ENCODE measurements around the gene GUF1.

GUF1 gene

GRCh38 chr4:44674471-44674870, 3.7 kb upstream of the GUF1 start:
- H3K9me3 ChIP-seq: no peaks in the 10 kb centered on the region
- TF ChIP-seq CTCF (IDR thresholded peaks at IDR 0.05): no peak
- peaks cover 9 to 15% of the 10 kb centered on the region in 2 experiments for H3K4me1 ChIP-seq (ENCODE audit: control insufficient read depth in 1 of 2, insufficient read depth in 1 of 2, low read depth in 1 of 2, low read length in 1 of 2)
- H3K27ac ChIP-seq: no peak overlapping the region
- peaks cover 45% of the 10 kb centered on the region for H3K27me3 ChIP-seq
- no peaks in the 10 kb centered on the region for H3K36me3 ChIP-seq
- no peak overlapping the region for H3K4me3 ChIP-seq (ENCODE audit: low read depth in 1 of 2, low read length in 1 of 2)

- H3K27me3 ChIP-seq: peaks cover 42% of the 10 kb centered on the region
- no peak overlapping the region for H3K4me3 ChIP-seq (ENCODE audit: low read depth in 1 of 2, low read length in 1 of 2)
- H3K9me3 ChIP-seq: no peaks in the 10 kb centered on the region
- peaks cover 9 to 15% of the 10 kb centered on the region in 2 experiments for H3K4me1 ChIP-seq (ENCODE audit: control insufficient read depth in 1 of 2, insufficient read depth in 1 of 2, low read depth in 1 of 2, low read length in 1 of 2)
- no peak for TF ChIP-seq CTCF (IDR thresholded peaks at IDR 0.05)
- no peak overlapping the region for H3K27ac ChIP-seq
- H3K36me3 ChIP-seq: no peaks in the 10 kb centered on the region
Observed at GRCh38 chr4:44675366-44675765, 2.9 kb upstream of the GUF1 start.

GRCh38 chr4:44679060-44679459, 840 bp downstream of the GUF1 start:
- H3K27me3 ChIP-seq: peaks cover 23% of the 10 kb centered on the region
- H3K4me1 ChIP-seq (ENCODE audit: control insufficient read depth in 1 of 2, insufficient read depth in 1 of 2, low read depth in 1 of 2, low read length in 1 of 2): peaks cover 9 to 15% of the 10 kb centered on the region in 2 experiments
- TF ChIP-seq CTCF (IDR thresholded peaks at IDR 0.05): no peak
- peak overlapping the region; percentile 65 for H3K27ac ChIP-seq
- H3K9me3 ChIP-seq: no peaks in the 10 kb centered on the region
- H3K36me3 ChIP-seq: peaks cover 11% of the 10 kb centered on the region
- H3K4me3 ChIP-seq (ENCODE audit: low read depth in 1 of 2, low read length in 1 of 2): peak overlapping the region; percentile 74 to 75

DNA sequence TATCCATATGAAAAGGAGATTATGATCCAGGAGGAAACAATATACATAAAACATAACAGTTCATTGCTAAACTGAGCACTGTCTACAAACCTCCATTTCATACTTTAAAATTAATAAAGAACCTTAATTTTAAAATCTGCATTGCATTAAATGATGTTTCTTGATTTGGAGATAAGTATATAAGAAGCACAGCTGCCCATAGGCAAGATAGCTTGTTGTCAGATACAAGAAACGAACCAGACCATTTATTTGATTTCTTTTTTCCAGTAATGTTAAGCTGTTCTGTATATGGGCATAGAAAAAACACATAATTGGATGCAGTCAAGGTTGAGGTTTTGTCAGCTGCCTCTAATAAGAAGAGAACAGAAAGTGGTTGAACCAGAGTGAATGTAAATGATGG, 6.4 kb downstream of the GUF1 start:
- peaks cover 59% of the 10 kb centered on the region for H3K36me3 ChIP-seq
- TF ChIP-seq CTCF (IDR thresholded peaks at IDR 0.05): no peak

DNA sequence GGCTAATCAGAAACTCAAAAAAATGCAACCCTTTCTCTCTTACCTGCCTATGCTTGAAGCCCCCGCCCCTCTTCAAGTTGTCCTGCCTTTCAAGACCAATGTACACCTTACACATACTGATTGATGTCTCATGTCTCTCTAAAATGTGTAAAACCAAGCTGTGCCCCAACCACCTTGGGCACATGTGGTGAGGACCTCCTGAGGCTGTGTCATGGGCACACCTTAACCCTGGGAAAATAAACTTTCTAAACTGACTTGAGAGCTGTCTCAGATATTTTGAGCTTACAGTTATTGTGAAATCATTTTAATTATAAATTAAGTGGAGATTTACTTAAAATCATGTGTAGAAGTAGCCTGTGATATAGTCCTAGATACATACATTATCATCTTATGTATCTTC, 22.2 kb downstream of the GUF1 start:
- no peaks in the 10 kb centered on the region for H3K27me3 ChIP-seq
- no peak overlapping the region for H3K27ac ChIP-seq
- no peak for TF ChIP-seq CTCF (IDR thresholded peaks at IDR 0.05)
- H3K36me3 ChIP-seq: peaks cover 61% of the 10 kb centered on the region
- no peaks in the 10 kb centered on the region for H3K9me3 ChIP-seq
- no peak overlapping the region for H3K4me3 ChIP-seq (ENCODE audit: low read depth in 1 of 2, low read length in 1 of 2)
- no peaks in the 10 kb centered on the region for H3K4me1 ChIP-seq (ENCODE audit: control insufficient read depth in 1 of 2, insufficient read depth in 1 of 2, low read depth in 1 of 2, low read length in 1 of 2)

More for the DNA sequence above, 6.4 kb downstream of the GUF1 start:
- no peak overlapping the region for H3K27ac ChIP-seq
- H3K27me3 ChIP-seq: no peaks in the 10 kb centered on the region
- H3K9me3 ChIP-seq: no peaks in the 10 kb centered on the region
- no peak overlapping the region for H3K4me3 ChIP-seq (ENCODE audit: low read depth in 1 of 2, low read length in 1 of 2)
- H3K4me1 ChIP-seq (ENCODE audit: control insufficient read depth in 1 of 2, insufficient read depth in 1 of 2, low read depth in 1 of 2, low read length in 1 of 2): no peaks in the 10 kb centered on the region

DNA sequence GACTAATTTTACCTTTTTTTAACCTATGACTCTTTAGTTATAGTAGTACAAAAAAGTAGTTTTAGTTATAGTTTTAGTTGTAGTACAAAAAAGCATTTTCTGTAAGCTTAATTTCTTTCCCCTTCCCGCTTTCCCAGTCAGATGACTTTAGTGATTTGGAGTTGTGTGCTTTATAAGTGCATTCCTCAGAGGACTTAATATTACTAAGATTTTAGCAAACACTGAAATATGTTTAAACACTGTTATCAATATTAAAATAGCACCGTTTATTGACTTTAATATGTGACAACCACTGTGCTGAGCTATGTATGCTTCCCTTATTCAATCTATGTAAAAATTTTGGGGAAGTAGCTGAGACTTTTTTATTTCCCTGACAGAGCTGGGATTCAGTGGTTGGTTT, 22.8 kb downstream of the GUF1 start:
- peaks cover 55% of the 10 kb centered on the region for H3K36me3 ChIP-seq
- no peaks in the 10 kb centered on the region for H3K9me3 ChIP-seq
- H3K27me3 ChIP-seq: no peaks in the 10 kb centered on the region
- H3K4me1 ChIP-seq (ENCODE audit: control insufficient read depth in 1 of 2, insufficient read depth in 1 of 2, low read depth in 1 of 2, low read length in 1 of 2): no peaks in the 10 kb centered on the region
- H3K27ac ChIP-seq: no peak overlapping the region
- no peak overlapping the region for H3K4me3 ChIP-seq (ENCODE audit: low read depth in 1 of 2, low read length in 1 of 2)
- no peak for TF ChIP-seq CTCF (IDR thresholded peaks at IDR 0.05)
